ENCODE data around the gene HIGD1A. TPM values are rescaled to one million over a fixed set of nuclear protein-coding genes. Genes with fewer than 3 reads are reported as not detected.

Gene HIGD1A
- total and polyA plus RNA-seq, 9 of the 15 experiments (the other 6 are each of a cell fraction or from before 2014, with no cell fraction given), result 165 to 1,185 (median 333) TPM

- TF ChIP-seq TAF7 (tag; IDR thresholded peaks at IDR 0.05) (peak; percentile 53), ZNF785 (CRISPR knock-in tag; IDR thresholded peaks at IDR 0.05) (no peak), CCNT2 (IDR thresholded peaks at IDR 0.05; ENCODE audit: borderline replicate concordance, extremely low read depth, insufficient read length, low read depth, low read length) (peak; percentile 75), BCOR (IDR thresholded peaks at IDR 0.05) (peak; percentile 50; the same call in 1 of the 2 replicates), NFIC (IDR thresholded peaks at IDR 0.05) (peak; percentile 73), MYC (IDR thresholded peaks at IDR 0.05; ENCODE audit: low read depth, low read length) (peak; percentile 70), MYC (CRISPR knock-in tag; IDR thresholded peaks at IDR 0.05; ENCODE audit: borderline replicate concordance, low read depth) (peak; percentile 80), NR1H2 (CRISPR knock-in tag; IDR thresholded peaks at IDR 0.05) (peak; percentile 51; the same call in 1 of the 2 replicates), SMC3 (conservative IDR thresholded peaks at IDR 0.05; ENCODE audit: insufficient read depth, low read depth, low read length) (no peak), ZNF212 (CRISPR knock-in tag; IDR thresholded peaks at IDR 0.05) (peak; percentile 78; the same call in 1 of the 2 replicates), MTA2 (IDR thresholded peaks at IDR 0.05; ENCODE audit: low read depth) (no peak), GABPB1 (CRISPR knock-in tag; IDR thresholded peaks at IDR 0.05) (peak; percentile 57), CREM (IDR thresholded peaks at IDR 0.05; ENCODE audit: low read depth) (peak; percentile 89), RB1 (IDR thresholded peaks at IDR 0.05; ENCODE audit: low read depth) (peak; percentile 93), SREBF1 (IDR thresholded peaks at IDR 0.05; ENCODE audit: borderline replicate concordance, low read depth, low read length) (no peak), ZNF121 (CRISPR knock-in tag; conservative IDR thresholded peaks at IDR 0.05) (no peak), POLR2B (IDR thresholded peaks at IDR 0.05; ENCODE audit: low read depth, partially characterized antibody) (peak; percentile 94), ZNF740 (CRISPR knock-in tag; IDR thresholded peaks at IDR 0.05) (no peak; the same call in none of the 2 replicates), ZNF740 (tag; IDR thresholded peaks at IDR 0.05) (no peak), ZNF324 (CRISPR knock-in tag; IDR thresholded peaks at IDR 0.05) (peak; percentile 61; the same call in 1 of the 2 replicates), ZSCAN32 (CRISPR knock-in tag; IDR thresholded peaks at IDR 0.05) (peak; percentile 37), DACH1 (IDR thresholded peaks at IDR 0.05; ENCODE audit: partially characterized antibody) (no peak), CEBPB (tag; IDR thresholded peaks at IDR 0.05) (no peak), HIVEP1 (CRISPR knock-in tag; IDR thresholded peaks at IDR 0.05) (0 out of 2 replicates have a peak, but pooled peaks have one; percentile 77), NR2C2 (CRISPR knock-in tag; IDR thresholded peaks at IDR 0.05) (no peak), NR2C2 (tag; IDR thresholded peaks at IDR 0.05) (peak; percentile 71)
- TF ChIP-seq, protein P1, sequence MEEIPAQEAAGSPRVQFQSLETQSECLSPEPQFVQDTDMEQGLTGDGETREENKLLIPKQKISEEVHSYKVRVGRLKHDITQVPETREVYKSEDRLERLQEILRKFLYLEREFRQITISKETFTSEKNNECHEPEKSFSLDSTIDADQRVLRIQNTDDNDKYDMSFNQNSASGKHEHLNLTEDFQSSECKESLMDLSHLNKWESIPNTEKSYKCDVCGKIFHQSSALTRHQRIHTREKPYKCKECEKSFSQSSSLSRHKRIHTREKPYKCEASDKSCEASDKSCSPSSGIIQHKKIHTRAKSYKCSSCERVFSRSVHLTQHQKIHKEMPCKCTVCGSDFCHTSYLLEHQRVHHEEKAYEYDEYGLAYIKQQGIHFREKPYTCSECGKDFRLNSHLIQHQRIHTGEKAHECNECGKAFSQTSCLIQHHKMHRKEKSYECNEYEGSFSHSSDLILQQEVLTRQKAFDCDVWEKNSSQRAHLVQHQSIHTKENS (CRISPR knock-in tag; IDR thresholded peaks at IDR 0.05), result no peak
- TF ChIP-seq, protein P2, sequence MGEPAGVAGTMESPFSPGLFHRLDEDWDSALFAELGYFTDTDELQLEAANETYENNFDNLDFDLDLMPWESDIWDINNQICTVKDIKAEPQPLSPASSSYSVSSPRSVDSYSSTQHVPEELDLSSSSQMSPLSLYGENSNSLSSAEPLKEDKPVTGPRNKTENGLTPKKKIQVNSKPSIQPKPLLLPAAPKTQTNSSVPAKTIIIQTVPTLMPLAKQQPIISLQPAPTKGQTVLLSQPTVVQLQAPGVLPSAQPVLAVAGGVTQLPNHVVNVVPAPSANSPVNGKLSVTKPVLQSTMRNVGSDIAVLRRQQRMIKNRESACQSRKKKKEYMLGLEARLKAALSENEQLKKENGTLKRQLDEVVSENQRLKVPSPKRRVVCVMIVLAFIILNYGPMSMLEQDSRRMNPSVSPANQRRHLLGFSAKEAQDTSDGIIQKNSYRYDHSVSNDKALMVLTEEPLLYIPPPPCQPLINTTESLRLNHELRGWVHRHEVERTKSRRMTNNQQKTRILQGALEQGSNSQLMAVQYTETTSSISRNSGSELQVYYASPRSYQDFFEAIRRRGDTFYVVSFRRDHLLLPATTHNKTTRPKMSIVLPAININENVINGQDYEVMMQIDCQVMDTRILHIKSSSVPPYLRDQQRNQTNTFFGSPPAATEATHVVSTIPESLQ (CRISPR knock-in tag; IDR thresholded peaks at IDR 0.05), result peak; percentile 30
Measured at GRCh38 chr3:42804106-42804830, at the start of gene HIGD1A (continued).
